Nephron (organoid): ENCODE data around the gene CADPS.

Experiments
- H3K27ac Mint-ChIP-seq, 3 experiments: 2 replicates each; pipeline ENCODE4 v1.8.0; 2020; ENCODE audit warnings: mixed read lengths in 3 of 3, mild to moderate bottlenecking in 2 of 3, moderate library complexity in 1 of 3
- H3K27me3 Mint-ChIP-seq: 2 replicates; pipeline ENCODE4 v1.8.0; 2021; ENCODE audit warnings: low read depth, mild to moderate bottlenecking, moderate library complexity, mixed read lengths
- H3K36me3 Mint-ChIP-seq: 2 replicates; pipeline ENCODE4 v1.8.0; 2020; ENCODE audit warnings: low read depth, mixed read lengths
- H3K4me1 Mint-ChIP-seq: 2 replicates; pipeline ENCODE4 v1.8.0; 2020; ENCODE audit warnings: mixed read lengths
- H3K4me3 Mint-ChIP-seq, 3 experiments: 2 replicates each; pipeline ENCODE4 v1.8.0; 2020; ENCODE audit warnings: mild to moderate bottlenecking in 3 of 3, mixed read lengths in 3 of 3, moderate library complexity in 2 of 3
- H3K9me3 Mint-ChIP-seq: 2 replicates; pipeline ENCODE4 v1.8.0; 2020; ENCODE audit warnings: mixed read lengths
- TF ChIP-seq, protein P1 (sequence below), 3 experiments: fragments of 200-600 bp; sonication (generic); IDR thresholded peaks; one replicate each; pipeline ENCODE4 v1.5.0; 2021; ENCODE audit warnings: antibody characterized with exemption in 3 of 3; ENCODE audit not compliant: unreplicated experiment in 3 of 3

Gene CADPS

DNA sequence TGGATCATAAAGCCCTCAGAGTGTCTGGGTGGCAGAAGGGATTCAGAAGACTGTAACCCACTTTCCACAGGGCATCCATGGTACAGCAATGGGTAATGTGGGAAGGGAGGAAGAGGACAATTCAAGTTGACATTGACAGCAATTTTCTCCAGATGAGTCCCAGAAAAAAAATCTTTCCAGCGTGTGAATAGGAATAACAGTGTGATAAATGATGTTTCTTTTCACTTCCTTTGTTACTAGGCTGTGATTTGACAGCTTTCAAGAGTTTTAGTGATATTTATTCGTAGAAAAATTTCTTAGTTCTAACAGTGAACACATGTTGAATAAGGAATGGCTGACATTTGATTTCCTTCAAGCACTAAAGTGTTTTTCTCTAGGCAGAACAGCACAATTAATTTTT, 186.4 kb downstream of the CADPS start:
- H3K36me3 Mint-ChIP-seq, result no peaks in the 10 kb centered on the region
- peaks cover under 1% of the 10 kb centered on the region for H3K27me3 Mint-ChIP-seq
- no peaks in the 10 kb centered on the region for H3K9me3 Mint-ChIP-seq
- no peak overlapping the region for H3K4me3 Mint-ChIP-seq
- no peak overlapping the region for H3K27ac Mint-ChIP-seq
- peaks cover 15% of the 10 kb centered on the region for H3K4me1 Mint-ChIP-seq
- TF ChIP-seq, protein P1, sequence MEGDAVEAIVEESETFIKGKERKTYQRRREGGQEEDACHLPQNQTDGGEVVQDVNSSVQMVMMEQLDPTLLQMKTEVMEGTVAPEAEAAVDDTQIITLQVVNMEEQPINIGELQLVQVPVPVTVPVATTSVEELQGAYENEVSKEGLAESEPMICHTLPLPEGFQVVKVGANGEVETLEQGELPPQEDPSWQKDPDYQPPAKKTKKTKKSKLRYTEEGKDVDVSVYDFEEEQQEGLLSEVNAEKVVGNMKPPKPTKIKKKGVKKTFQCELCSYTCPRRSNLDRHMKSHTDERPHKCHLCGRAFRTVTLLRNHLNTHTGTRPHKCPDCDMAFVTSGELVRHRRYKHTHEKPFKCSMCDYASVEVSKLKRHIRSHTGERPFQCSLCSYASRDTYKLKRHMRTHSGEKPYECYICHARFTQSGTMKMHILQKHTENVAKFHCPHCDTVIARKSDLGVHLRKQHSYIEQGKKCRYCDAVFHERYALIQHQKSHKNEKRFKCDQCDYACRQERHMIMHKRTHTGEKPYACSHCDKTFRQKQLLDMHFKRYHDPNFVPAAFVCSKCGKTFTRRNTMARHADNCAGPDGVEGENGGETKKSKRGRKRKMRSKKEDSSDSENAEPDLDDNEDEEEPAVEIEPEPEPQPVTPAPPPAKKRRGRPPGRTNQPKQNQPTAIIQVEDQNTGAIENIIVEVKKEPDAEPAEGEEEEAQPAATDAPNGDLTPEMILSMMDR (IDR thresholded peaks at IDR 0.05; ENCODE audit: unreplicated experiment in 3 of 3), result no peak

DNA sequence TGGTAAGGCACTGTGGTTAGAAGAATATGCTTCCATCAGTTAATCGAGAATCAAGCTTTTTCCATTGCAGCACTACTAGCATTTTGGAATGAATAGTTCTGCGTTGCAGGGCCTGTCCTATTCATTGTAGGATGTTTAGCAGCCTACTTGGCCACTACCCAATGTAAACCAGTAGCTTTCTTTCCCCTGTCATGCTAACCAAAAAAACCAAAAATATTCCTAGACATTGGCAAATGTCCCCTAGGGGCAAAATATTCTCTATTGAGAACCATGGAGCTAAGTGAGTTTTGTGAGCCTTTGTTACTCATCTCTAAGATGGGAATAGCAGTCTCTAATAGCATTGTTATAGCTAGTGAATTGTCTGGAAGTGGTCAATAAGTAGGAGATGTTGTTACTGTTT, 187.2 kb downstream of the CADPS start:
- Mint-ChIP-seq H3K27ac (no peak overlapping the region), H3K36me3 (no peaks in the 10 kb centered on the region), H3K4me1 (peaks cover 15% of the 10 kb centered on the region), H3K27me3 (peaks cover 4% of the 10 kb centered on the region), H3K4me3 (no peak overlapping the region), H3K9me3 (no peaks in the 10 kb centered on the region)
- TF ChIP-seq, protein P1 (IDR thresholded peaks at IDR 0.05; ENCODE audit: unreplicated experiment in 3 of 3), result no peak

DNA sequence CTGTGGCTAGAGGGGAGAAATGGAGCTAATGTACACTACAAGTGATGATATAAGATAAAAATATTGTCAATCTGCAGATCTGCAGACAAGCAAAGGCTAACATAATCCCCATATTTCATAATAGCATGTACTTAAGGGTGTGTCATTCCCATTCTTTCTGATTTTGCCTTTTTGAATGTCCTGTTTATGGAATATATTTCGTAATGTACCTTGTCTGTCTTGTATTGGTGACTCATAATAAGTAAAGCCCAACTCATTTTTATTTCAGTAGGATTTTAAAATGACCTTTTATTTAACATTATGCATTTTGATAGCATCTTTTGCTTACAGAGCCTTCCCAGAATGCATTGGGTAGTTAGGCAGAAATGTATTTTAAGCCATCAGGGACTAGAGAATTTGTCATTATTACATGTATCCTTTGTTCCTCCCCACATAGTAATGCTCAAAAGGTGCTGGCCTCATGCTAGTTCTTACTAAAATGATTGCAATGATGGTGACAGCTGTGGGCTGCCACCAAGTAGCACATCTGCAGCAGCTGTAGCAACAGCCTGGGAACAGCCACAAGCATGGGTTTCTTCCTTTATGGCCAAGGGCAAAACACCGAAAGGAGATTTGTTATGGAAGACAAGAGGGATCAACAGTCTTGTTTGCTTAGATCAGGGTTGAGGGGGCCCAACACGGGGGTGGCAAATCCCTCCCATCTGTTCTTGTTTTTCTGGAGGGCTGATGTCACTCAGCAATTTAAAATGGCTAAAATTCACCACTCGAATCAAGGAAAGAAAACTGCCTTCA, 188.5 kb downstream of the CADPS start:
- Mint-ChIP-seq H3K4me3 (no peak overlapping the region), H3K27ac (peak overlapping the region in 2 of 3 experiments; percentile 19 to 44), H3K27me3 (peaks cover 4% of the 10 kb centered on the region), H3K4me1 (peaks cover 15% of the 10 kb centered on the region), H3K9me3 (no peaks in the 10 kb centered on the region), H3K36me3 (no peaks in the 10 kb centered on the region)
- TF ChIP-seq, protein P1 (IDR thresholded peaks at IDR 0.05; ENCODE audit: unreplicated experiment in 3 of 3), result no peak

DNA sequence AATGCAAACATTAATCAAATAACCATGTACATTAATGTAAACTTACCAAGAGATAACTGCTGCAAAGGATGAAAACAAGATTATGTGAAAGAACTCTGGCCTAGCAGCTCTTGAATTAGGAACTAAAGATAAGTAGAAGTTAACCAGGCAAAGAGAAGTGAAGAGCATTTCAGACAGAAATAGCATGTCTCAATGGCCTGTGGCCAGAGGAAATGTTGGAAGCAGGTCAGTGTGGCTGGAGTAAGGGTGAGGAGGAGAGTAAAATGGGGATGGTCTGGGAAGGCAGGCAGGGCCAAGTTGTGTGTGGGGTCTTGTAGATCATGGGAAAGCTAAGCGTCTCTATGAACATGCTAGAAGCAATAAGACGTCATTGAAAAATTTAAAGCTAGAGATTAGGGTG, 192.4 kb downstream of the CADPS start:
- peaks cover 20% of the 10 kb centered on the region for H3K4me1 Mint-ChIP-seq
- no peak overlapping the region for H3K27ac Mint-ChIP-seq
- H3K36me3 Mint-ChIP-seq, result no peaks in the 10 kb centered on the region
- peaks cover 7% of the 10 kb centered on the region for H3K27me3 Mint-ChIP-seq
- no peak overlapping the region for H3K4me3 Mint-ChIP-seq
- TF ChIP-seq, protein P1 (IDR thresholded peaks at IDR 0.05; ENCODE audit: unreplicated experiment in 3 of 3), result no peak
- no peaks in the 10 kb centered on the region for H3K9me3 Mint-ChIP-seq

DNA sequence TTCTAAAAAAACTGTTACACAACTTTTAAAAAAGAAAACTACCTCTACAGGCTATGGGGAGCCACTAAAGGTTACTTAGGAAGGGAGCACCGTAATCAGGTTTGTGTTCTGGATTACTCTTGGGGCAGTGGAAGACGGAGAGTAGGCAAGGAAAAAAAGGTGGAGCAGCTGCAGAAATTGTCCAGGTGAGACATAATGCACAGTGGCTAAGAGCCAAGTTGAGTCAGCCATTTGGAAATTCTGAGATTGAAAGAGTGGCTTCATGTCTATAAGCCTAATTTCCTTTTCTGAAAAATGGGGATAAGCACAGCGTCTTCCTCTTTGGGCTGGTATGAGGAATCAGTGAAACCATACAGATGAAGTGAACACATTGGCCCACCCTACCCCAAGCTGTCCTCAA, 195.2 kb downstream of the CADPS start:
- no peaks in the 10 kb centered on the region for H3K9me3 Mint-ChIP-seq
- H3K36me3 Mint-ChIP-seq, result no peaks in the 10 kb centered on the region
- H3K4me3 Mint-ChIP-seq, result no peak overlapping the region
- H3K27me3 Mint-ChIP-seq, result peaks cover 7% of the 10 kb centered on the region
- no peak overlapping the region for H3K27ac Mint-ChIP-seq
- TF ChIP-seq, protein P1 (IDR thresholded peaks at IDR 0.05; ENCODE audit: unreplicated experiment in 3 of 3), result no peak
- H3K4me1 Mint-ChIP-seq, result peaks cover 12% of the 10 kb centered on the region

DNA sequence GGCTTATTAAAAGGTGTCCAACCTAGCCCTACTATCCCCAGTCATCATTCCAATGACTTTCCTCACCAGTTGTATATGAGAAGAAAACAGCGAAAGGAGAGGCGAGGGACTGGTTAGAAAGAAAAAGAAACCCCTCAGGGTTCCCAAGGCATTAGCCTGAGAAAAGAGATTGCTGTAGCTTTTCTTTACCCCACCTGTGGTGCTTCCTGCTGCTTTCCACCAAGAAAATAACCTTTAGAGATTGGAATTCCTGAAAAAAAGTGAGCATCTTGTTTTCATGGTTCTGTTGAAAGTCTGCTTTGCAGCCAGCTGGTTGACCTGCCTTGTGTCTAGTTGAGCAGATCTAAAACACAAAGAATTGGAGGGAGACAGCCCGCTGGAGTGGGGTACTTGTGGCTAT, 196.4 kb downstream of the CADPS start:
- Mint-ChIP-seq H3K27ac (no peak overlapping the region), H3K36me3 (no peaks in the 10 kb centered on the region), H3K9me3 (no peaks in the 10 kb centered on the region), H3K27me3 (peaks cover 7% of the 10 kb centered on the region), H3K4me3 (no peak overlapping the region), H3K4me1 (peaks cover 12% of the 10 kb centered on the region)
- TF ChIP-seq, protein P1 (IDR thresholded peaks at IDR 0.05; ENCODE audit: unreplicated experiment in 3 of 3), result no peak
